ENCODE data around the gene INSL3. TPM values are rescaled to one million over a fixed set of nuclear protein-coding genes. Genes with fewer than 3 reads are reported as not detected.

INSL3 gene
- total and polyA plus RNA-seq, 2 of the 13 experiments (the other 11 are each of a cell fraction or from before 2014, with no cell fraction given): 0.30 TPM; not detected in 1

DNA sequence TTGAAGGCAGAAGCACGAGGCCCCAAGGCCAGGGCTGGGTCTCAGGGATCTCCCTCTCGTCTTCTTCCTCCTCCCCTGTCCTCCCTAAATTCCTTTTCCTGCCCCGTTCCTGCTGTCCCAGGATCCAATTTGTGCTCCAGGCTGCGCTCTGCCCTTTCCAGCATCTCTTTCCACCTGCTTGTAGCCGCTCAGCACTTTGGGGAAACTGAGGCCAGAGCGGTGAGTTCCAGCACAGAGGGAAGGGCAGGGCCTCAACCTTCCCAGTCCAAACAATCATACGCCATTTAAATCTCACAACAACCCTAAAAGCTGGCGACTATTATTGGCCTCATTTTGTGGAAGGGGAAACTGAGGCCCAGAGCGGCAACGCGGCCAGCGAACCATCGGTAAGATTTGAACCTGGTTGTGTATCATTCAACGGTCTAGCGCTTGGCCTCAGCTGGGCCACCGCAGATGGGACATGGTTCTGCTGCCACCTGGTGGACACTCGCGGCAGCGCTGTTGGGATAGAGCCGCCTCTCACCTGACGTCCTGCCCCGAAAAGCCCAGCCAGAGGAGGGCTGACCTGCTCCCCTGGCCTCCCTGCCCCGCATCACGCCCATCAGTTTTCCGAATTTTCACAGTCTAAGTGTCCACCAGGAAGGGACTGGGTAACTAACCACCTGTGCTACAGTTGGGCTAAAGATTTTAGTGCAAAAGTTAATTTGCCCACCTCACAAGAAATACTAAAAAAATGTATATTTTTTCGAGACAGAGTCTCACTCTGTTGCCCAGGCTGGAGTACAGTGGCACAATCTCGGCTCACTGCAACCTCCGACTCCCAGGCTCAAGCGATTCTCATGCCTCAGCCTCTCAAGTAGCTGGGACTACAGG lies 34.2 kb upstream of the INSL3 start (continued):
- no peak for TF ChIP-seq ZNF446 (CRISPR knock-in tag; IDR thresholded peaks at IDR 0.05)
- no peak for TF ChIP-seq PRPF4 (IDR thresholded peaks at IDR 0.05; ENCODE audit: low read depth, low read length, poor library complexity, severe bottlenecking)
- TF ChIP-seq NR2F1 (CRISPR knock-in tag; IDR thresholded peaks at IDR 0.05): no peak
- TF ChIP-seq DR1 (CRISPR knock-in tag; IDR thresholded peaks at IDR 0.05): no peak
- TF ChIP-seq ESRRA (CRISPR knock-in tag; IDR thresholded peaks at IDR 0.05; ENCODE audit: low read depth): no peak
- no peak for TF ChIP-seq TGIF2 (CRISPR knock-in tag; IDR thresholded peaks at IDR 0.05)
- TF ChIP-seq CBX2 (IDR thresholded peaks at IDR 0.05; ENCODE audit: low read depth, low read length): no peak
- TF ChIP-seq CBX2 (CRISPR knock-in tag; IDR thresholded peaks at IDR 0.05; ENCODE audit: low read depth): no peak
- TF ChIP-seq FOXA3 (CRISPR knock-in tag; IDR thresholded peaks at IDR 0.05): 0 out of 2 replicates have a peak, but pooled peaks have one; percentile 7
- TF ChIP-seq ETV6 (CRISPR knock-in tag; conservative IDR thresholded peaks at IDR 0.05): 0 out of 2 replicates have a peak, but pooled peaks have one; percentile 37
- no peak for TF ChIP-seq FOXA1 (IDR thresholded peaks at IDR 0.05)
- TF ChIP-seq FOXA1 (CRISPR knock-in tag; IDR thresholded peaks at IDR 0.05): peak; percentile 41; the same call in 1 of the 2 replicates
- no peak for TF ChIP-seq KLF13 (CRISPR knock-in tag; IDR thresholded peaks at IDR 0.05)
- no peak for TF ChIP-seq ATRX (CRISPR knock-in tag; IDR thresholded peaks at IDR 0.05; ENCODE audit: borderline replicate concordance)
- TF ChIP-seq, protein P1, sequence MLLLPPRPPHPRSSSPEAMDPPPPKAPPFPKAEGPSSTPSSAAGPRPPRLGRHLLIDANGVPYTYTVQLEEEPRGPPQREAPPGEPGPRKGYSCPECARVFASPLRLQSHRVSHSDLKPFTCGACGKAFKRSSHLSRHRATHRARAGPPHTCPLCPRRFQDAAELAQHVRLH (CRISPR knock-in tag; IDR thresholded peaks at IDR 0.05; ENCODE audit: borderline replicate concordance, low read depth): no peak; the same call in 1 of the 2 replicates
- no peak for TF ChIP-seq ZNF7 (CRISPR knock-in tag; IDR thresholded peaks at IDR 0.05)
- TF ChIP-seq, protein P2, sequence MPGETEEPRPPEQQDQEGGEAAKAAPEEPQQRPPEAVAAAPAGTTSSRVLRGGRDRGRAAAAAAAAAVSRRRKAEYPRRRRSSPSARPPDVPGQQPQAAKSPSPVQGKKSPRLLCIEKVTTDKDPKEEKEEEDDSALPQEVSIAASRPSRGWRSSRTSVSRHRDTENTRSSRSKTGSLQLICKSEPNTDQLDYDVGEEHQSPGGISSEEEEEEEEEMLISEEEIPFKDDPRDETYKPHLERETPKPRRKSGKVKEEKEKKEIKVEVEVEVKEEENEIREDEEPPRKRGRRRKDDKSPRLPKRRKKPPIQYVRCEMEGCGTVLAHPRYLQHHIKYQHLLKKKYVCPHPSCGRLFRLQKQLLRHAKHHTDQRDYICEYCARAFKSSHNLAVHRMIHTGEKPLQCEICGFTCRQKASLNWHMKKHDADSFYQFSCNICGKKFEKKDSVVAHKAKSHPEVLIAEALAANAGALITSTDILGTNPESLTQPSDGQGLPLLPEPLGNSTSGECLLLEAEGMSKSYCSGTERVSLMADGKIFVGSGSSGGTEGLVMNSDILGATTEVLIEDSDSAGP (CRISPR knock-in tag; IDR thresholded peaks at IDR 0.05; ENCODE audit: borderline replicate concordance): peak; percentile 54
- no peak for TF ChIP-seq GFI1 (CRISPR knock-in tag; IDR thresholded peaks at IDR 0.05; ENCODE audit: borderline replicate concordance)
- TF ChIP-seq, protein P3, sequence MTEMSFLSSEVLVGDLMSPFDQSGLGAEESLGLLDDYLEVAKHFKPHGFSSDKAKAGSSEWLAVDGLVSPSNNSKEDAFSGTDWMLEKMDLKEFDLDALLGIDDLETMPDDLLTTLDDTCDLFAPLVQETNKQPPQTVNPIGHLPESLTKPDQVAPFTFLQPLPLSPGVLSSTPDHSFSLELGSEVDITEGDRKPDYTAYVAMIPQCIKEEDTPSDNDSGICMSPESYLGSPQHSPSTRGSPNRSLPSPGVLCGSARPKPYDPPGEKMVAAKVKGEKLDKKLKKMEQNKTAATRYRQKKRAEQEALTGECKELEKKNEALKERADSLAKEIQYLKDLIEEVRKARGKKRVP (CRISPR knock-in tag; IDR thresholded peaks at IDR 0.05): no peak
- peak; percentile 42; the same call in 1 of the 2 replicates for TF ChIP-seq MED1 (CRISPR knock-in tag; IDR thresholded peaks at IDR 0.05)
- TF ChIP-seq, protein P4, sequence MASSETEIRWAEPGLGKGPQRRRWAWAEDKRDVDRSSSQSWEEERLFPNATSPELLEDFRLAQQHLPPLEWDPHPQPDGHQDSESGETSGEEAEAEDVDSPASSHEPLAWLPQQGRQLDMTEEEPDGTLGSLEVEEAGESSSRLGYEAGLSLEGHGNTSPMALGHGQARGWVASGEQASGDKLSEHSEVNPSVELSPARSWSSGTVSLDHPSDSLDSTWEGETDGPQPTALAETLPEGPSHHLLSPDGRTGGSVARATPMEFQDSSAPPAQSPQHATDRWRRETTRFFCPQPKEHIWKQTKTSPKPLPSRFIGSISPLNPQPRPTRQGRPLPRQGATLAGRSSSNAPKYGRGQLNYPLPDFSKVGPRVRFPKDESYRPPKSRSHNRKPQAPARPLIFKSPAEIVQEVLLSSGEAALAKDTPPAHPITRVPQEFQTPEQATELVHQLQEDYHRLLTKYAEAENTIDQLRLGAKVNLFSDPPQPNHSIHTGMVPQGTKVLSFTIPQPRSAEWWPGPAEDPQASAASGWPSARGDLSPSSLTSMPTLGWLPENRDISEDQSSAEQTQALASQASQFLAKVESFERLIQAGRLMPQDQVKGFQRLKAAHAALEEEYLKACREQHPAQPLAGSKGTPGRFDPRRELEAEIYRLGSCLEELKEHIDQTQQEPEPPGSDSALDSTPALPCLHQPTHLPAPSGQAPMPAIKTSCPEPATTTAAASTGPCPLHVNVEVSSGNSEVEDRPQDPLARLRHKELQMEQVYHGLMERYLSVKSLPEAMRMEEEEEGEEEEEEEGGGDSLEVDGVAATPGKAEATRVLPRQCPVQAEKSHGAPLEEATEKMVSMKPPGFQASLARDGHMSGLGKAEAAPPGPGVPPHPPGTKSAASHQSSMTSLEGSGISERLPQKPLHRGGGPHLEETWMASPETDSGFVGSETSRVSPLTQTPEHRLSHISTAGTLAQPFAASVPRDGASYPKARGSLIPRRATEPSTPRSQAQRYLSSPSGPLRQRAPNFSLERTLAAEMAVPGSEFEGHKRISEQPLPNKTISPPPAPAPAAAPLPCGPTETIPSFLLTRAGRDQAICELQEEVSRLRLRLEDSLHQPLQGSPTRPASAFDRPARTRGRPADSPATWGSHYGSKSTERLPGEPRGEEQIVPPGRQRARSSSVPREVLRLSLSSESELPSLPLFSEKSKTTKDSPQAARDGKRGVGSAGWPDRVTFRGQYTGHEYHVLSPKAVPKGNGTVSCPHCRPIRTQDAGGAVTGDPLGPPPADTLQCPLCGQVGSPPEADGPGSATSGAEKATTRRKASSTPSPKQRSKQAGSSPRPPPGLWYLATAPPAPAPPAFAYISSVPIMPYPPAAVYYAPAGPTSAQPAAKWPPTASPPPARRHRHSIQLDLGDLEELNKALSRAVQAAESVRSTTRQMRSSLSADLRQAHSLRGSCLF (CRISPR knock-in tag; IDR thresholded peaks at IDR 0.05; ENCODE audit: borderline replicate concordance): no peak
- no peak for TF ChIP-seq ZNF34 (CRISPR knock-in tag; IDR thresholded peaks at IDR 0.05; ENCODE audit: borderline replicate concordance)
- TF ChIP-seq ZNF780A (CRISPR knock-in tag; IDR thresholded peaks at IDR 0.05): no peak
